CD4-positive, alpha-beta T cell treated with Interleukin-1 beta for 1 hour (primary cell): ENCODE results near the gene MT1A.
A peak's percentile ranks its signal among the peaks of the same experiment; 100 is the strongest.
"Not testable (repeated sequence)": the region's sequence is repeated elsewhere in the genome, so short reads cannot be mapped to it uniquely, and the experiment has no call there.

Source experiments
- DNase-seq, 2 donors: peaks; one replicate each; pipeline ENCODE4 v3.0.0-alpha.2; 2020 to 2022

MT1A gene

GRCh38 chr16:56610609-56611111 lies 27.8 kb upstream of the MT1A start:
- no peak for DNase-seq

DNA sequence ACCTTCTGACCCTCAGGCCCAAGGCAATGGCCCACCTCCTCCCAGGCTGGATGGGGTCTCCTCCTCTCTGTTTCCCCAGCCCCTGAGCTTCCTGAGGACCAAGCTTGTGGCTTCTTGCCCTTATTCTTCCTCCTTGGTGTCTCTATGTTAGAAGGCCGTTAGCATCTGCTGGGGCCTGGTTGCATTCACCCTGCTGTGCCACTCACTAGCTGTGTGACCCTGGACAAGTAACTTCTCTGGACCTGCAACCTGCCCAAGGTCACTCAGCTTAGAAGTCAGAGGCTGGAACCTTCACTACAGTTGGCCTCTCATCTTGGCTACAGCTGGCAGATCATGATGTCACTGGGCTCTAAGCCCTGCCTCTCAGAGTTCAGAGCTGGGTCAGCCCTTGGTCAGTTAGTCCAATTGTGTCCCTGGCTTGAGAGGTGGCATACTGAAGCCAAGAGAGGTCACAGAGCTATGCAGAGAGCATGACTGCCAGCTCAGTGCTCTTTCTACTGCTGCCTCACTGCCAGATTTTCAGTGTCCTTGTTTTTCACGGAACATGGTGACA lies 27.1 kb upstream of the MT1A start:
- DNase-seq: no peak

- no peak for DNase-seq
These were observed 24.8 kb upstream of the MT1A start for GRCh38 chr16:56613706-56614105.

DNA sequence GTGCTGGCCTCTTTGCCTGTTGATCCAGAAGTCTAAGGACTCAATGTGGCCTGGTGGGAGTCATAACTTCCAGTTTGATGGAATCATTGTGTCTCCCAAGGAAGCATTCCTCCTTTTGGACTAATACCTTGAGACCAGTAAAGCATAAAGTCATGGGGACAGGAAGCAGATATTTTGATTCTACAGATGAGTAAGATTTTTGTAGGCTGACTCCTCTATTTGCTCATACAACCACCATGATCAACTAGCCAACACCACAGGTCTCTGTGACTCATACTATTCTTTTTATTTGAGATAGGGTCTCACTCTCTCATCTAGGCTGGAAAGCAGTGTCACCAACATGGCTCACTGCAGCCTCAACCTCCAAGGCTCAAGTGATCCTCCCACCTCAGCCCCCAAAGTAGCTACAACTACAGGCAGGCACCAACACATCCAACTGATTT lies 23.9 kb upstream of the MT1A start:
- no peak for DNase-seq

DNA sequence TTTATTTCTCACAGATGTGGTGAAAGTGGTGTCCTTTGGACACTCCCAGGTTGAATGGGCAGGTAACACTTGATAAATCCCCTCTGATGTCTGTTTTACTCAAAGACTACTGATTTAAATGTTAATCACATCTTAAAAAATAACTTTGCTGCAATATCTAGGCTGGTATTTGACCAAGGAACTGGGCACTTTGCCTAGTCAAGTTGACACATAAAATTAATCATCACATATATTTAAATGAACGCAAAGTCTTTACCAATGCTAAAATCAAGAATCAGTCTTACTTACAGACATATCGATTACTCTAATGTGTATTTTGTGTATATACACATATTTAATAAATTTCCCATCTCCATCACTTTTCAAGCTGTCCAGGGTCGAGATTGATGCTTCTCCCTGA lies 23.1 kb upstream of the MT1A start:
- DNase-seq: no peak

DNA sequence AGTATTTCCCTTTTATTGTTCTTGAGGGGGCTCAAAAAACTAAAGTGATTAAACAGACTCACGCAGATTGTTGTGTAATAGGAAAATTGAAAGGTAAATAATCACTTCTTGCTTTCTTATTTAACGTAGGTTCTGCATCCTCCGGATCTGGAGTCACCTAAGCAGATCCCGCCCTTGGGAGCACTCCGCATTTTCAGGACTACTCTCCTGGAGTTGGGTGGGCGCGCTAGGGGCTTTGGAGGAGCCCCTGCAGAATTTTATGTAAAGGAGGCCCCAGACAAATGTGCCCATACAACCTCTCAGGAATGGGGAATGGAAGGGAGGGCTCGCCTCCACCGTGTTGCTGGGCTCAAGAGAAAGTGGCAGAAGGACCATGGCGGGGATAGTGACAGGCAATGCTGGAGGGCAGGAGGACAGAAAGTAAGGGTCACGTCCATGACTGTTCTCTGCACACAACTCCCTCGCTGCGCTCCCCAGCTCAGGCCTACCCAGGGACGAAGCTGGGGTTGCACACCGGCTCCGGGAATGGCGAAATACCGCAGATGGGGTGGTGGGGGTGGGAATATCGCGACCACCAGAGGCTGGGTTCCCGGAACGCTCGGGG lies 21.8 kb upstream of the MT1A start:
- no peak for DNase-seq

DNA sequence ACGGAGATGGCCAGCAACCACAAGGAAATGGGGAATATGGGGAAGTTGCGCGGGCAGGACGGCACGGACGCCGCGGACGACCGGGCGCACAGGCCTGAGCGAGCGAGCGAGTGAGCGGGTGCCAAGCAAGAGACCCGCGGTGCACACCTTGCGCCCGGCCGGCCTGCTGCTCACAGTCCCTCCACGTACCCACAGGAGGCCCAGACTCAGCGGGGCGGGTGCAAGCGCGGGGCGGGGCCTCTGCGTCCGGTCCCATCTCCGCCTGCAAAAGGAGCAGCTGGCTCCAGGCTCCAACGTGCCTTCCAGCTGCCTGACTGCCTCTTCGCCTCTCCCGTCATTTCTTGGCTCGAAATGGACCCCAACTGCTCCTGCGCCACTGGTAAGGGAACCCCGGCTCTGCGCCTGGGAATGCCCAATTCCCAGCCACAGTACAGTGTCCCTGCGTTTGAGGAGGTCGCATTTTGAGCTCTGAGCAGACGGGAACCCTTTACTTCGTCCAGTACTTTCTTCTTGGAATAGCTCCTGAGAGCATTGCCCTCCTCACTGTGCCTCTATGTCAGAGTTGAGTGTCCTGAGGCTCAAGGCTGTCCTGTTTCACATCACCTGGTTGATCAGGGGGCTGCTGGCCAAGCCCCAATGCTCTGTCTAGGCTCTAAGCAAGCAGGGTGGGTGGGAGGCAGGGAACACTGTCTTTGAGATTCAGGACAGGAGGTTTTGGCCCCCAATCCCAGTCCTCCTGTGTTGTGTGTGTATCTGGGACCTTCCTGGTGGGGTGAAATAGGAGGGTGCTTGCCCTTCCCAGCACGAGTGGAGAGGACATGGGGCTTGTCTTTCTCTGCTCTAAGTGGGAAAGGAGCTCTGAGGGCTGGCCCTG lies 21.0 kb upstream of the MT1A start:
- DNase-seq: peak in 1 of 2 donors; percentile 39

- DNase-seq: no peak
These were observed 20.3 kb upstream of the MT1A start for GRCh38 chr16:56618138-56618537.

- no peak for DNase-seq
These were observed 18.0 kb upstream of the MT1A start for GRCh38 chr16:56620339-56620897.

DNA sequence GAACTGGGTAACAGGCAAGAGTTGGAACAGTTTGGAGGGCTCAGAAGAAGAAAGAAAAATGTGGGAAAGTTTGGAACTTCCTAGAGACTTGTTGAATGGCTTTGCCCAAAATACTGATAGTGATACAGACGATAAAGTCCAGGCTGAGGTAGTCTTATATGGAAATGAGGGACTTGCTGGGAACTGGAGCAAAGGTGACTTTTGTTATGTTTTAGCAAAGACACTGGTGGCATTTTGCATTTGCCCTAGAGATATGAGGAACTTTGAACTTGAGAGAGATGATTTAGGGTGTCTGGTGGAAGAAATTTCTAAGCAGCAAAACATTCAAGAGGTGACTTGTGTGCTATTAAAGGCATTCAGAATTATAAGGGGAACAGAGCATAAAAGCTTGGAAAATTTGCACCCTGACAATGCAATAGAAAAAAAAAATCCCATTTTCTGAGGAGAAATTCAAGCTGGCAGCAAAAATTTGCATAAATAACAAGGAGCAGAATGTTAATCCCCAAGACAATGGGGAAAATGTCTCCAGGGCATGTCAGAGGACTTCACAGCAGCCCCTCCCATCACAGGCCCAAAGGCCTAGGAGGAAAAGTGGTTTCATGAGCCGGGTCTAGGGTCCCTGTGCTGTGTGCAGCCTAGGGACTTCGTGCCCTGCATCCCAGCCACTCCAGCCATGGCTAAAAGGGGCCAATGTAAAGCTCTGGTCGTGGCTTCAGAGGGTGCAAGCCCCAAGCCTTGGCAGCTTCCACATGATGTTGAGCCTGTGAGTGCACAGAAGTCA lies 16.6 kb upstream of the MT1A start:
- DNase-seq: not testable (repeated sequence)

DNA sequence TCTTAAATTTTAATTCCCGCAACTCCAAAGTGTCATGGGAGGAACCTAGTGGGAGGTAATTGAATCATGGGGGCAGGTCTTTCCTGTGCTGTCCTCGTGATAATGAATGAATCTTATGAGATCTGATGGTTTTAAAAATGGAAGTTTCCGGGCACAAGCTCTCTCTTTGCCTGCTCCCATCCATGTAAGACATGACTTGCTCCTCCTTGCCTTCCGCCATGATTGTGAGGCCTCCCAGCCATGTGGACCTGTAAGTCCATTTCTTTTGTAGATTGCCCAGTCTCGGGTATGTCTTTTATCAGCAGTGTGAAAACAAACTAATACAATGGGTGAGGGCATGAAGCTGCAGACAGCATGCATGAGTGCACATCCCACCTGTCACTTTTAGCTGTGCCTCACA lies 15.3 kb upstream of the MT1A start:
- not testable (repeated sequence) for DNase-seq

- no peak for DNase-seq
These were observed 14.8 kb upstream of the MT1A start for GRCh38 chr16:56623637-56624036.

- peak in 1 of 2 donors; percentile 26 for DNase-seq
These were observed 13.1 kb upstream of the MT1A start, which contains the start of gene MT1E for GRCh38 chr16:56625140-56625942. Gene MT1E (plus strand): TSS chr16:56625781. CDS start chr16:56625852, 71 bp downstream.

DNA sequence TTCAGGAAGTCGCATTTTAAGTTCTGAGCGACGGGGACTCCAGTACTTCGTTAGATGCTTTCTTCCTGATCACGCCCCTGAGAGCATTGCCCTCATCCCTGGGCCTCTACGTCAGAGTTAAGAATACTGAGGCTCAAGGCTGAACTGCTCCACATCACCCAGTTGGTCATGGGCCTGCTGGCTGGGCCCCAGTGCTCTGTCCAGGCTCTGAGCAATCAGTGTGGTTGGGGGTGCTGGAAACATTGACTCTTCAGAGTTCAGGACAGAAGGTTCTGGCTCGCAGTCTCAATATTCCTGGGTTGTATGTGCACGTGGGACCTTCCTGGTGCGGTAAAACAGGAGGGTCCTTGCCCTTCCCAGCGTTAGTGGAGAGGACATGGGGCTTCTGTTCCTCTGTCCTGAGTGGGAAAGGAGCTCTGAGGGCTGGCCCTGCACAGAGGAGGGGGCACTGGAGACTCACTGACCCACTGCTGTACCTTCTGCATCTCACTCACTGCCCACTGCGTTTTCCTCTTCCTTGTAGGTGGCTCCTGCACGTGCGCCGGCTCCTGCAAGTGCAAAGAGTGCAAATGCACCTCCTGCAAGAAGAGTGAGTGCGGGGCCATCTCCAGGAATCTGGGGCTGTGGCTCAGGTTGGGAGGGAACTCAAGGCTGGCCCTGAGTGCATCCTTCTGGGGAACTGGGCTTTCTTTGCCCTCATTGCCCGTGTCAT lies 12.4 kb upstream of the MT1A start:
- no peak for DNase-seq

GRCh38 chr16:56626685-56627084 lies 11.8 kb upstream of the MT1A start:
- no peak for DNase-seq

DNA sequence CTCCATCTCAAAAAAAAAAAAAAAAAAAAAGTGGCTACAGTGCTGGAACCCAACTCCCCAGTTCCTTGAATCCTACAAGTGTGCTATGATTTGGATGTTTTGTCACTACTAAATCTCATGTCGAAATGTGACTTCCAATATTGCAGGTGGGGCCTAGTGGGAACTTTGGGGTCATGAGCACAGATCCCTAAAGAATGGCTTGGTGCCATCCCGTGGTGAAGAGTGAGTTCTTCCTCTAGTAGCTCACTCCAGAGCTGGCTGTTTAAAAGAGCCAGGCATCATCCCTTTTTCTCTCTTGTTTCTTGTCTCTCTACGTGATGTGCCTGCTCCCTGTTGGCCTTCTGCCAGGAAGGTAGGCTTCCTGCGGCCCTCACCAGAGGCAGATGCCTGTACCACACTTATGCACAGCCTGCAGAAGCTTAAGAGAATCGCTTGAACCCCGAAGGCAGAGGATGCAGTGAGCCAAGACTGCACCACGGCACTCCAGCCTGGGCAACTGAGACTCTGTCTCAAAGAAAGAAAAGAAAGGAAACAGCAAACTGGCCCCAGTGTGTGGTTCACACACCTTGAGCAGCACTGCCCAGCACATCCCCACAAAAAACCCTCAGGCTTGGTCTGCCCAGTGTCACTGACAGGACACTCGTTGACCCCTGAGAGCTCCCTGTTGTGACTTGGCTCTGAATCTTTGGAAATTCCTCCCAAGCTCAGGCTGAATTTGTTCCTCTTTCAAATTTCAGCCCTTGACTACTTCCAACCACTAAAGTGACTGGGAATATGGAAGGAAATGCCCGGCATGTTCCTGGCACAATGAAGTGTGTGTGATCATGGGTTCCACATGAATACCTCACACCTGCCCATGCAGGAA lies 9.7 kb upstream of the MT1A start:
- DNase-seq: no peak

GRCh38 chr16:56629531-56629930 lies 8.9 kb upstream of the MT1A start:
- DNase-seq: no peak

GRCh38 chr16:56630134-56630533 lies 8.3 kb upstream of the MT1A start:
- DNase-seq: no peak

GRCh38 chr16:56631197-56631596 lies 7.3 kb upstream of the MT1A start:
- no peak for DNase-seq

- no peak for DNase-seq
These were observed 6.7 kb upstream of the MT1A start for GRCh38 chr16:56631832-56632155.
